ENCODE results near the gene IFNA16. TPM values are rescaled to one million over a fixed set of nuclear protein-coding genes. Genes with fewer than 3 reads are reported as not detected.
"Not testable (repeated sequence)": the region's sequence is repeated elsewhere in the genome, so short reads cannot be mapped to it uniquely, and the experiment has no call there.

The IFNA16 gene
- total RNA-seq, 1 donor from 2014 or later, result not detected

DNA sequence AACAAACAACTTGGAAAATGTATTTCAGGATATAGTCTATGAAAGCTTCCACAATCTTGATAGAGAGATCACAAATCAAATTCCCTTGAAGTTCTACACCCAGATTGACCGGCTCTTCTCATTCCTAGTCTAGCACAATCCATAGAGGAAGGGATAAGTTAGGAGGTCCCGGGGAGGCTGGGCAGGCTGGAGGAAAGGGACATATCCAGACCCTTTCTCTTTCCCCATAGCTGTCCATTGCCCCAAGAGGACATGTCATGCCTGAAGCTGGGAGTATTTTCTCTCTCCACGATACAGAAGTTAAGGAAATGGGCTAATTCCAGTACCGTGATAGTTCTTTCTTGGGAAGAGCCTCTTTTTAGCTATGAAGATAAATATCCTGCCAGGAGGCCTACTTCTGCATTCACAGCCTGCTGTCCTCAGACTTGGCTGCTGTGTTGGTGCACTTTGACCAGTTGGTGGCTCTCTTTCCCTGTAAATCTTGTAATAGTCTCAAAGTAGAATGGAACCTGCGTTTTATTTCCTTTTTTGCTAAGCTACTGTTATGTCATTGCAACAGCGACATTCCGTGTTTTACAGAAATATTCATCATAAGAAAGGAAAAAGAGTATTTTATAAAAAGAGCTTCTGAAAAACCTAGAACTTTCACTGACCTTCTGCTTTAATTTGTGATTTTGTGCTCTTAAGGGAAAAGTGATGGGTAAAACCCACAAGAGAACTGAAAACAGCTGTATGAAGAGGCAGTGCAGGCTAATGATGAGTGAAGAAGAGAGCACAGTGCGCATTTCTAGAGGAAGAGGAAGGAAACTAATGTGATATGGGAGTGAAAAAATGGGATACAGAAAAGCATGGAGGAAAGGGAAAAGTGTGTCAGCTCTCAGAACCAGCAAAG lies 18.6 kb upstream of the IFNA16 start:
- H3K27ac ChIP-seq (ENCODE audit: low read depth, low read length), result not testable (repeated sequence)

DNA sequence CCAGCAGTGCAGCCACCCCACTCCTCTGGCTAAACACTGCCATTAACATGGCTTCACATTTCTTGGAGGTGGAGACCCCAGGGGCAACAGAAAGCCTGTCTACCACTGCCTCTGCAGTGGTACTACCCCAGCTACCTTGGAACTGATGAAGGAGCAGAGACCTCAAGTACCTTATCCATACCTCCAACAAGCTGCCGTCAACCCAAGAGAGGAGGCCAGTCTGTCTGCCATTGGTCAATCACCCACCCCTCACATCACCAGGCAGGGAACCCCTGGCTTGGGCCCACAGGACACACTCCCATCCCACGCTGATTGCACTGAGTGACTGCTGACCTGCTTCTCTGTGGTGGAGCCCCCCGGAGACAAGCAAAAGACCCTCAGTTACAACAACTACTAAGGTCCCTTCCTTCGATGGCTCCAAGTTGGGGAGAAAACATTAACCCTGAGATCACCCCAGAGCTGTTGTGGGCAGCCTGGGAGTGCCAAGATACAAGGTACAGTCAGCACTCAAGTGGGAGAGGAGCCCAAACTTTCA lies 17.1 kb upstream of the IFNA16 start:
- no peaks in the 10 kb centered on the region for H3K4me1 ChIP-seq (ENCODE audit: control insufficient read depth in 3 of 3, insufficient read depth in 3 of 3, low read length in 3 of 3)
- H3K9ac ChIP-seq (ENCODE audit: low read depth in 1 of 3, low read length in 3 of 3), result no peak overlapping the region
- no peak overlapping the region for H3K27ac ChIP-seq (ENCODE audit: low read depth, low read length)
- H3K4me3 ChIP-seq (ENCODE audit: low read length in 3 of 3), result no peak overlapping the region
- H3K9me3 ChIP-seq (ENCODE audit: control insufficient read depth in 3 of 3, low read length in 3 of 3), result no peaks in the 10 kb centered on the region
- no peaks in the 10 kb centered on the region for H3K36me3 ChIP-seq (ENCODE audit: control insufficient read depth in 3 of 3, insufficient read depth in 3 of 3, low read length in 3 of 3)
- H3K27me3 ChIP-seq (ENCODE audit: control insufficient read depth in 3 of 3, insufficient read depth in 3 of 3, low read length in 3 of 3), result no peaks in the 10 kb centered on the region

More for the DNA sequence above, 18.6 kb upstream of the IFNA16 start:
- not testable (repeated sequence) for H3K9ac ChIP-seq (ENCODE audit: low read depth in 1 of 3, low read length in 3 of 3); H3K27me3 ChIP-seq (ENCODE audit: control insufficient read depth in 3 of 3, insufficient read depth in 3 of 3, low read length in 3 of 3); H3K9me3 ChIP-seq (ENCODE audit: control insufficient read depth in 3 of 3, low read length in 3 of 3); H3K36me3 ChIP-seq (ENCODE audit: control insufficient read depth in 3 of 3, insufficient read depth in 3 of 3, low read length in 3 of 3); H3K4me1 ChIP-seq (ENCODE audit: control insufficient read depth in 3 of 3, insufficient read depth in 3 of 3, low read length in 3 of 3); H3K4me3 ChIP-seq (ENCODE audit: low read length in 3 of 3)

DNA sequence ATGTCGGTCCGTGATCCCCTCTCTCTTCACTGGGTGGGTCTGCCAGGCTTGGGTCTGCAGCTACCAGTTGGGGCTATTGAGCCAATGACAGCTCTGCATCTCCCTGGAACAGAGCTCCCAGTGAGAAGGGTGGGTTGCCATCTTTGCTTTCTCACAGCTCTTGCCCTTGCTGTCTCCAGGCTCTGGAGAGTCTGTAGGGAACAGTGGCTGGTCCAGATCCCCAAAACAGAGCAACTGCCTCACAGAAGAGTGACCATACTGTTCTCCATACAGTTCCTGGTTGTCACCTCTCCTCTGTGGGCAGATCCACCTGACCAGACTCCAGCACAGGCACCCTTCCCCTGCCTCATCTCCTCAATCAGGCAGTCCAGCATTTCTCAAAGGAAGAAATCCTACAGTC lies 16.1 kb upstream of the IFNA16 start:
- no peak overlapping the region for H3K27ac ChIP-seq (ENCODE audit: low read depth, low read length)
- no peaks in the 10 kb centered on the region for H3K36me3 ChIP-seq (ENCODE audit: control insufficient read depth in 3 of 3, insufficient read depth in 3 of 3, low read length in 3 of 3)
- H3K9ac ChIP-seq (ENCODE audit: low read depth in 1 of 3, low read length in 3 of 3), result no peak overlapping the region
- H3K9me3 ChIP-seq (ENCODE audit: control insufficient read depth in 3 of 3, low read length in 3 of 3), result no peaks in the 10 kb centered on the region
- no peaks in the 10 kb centered on the region for H3K4me1 ChIP-seq (ENCODE audit: control insufficient read depth in 3 of 3, insufficient read depth in 3 of 3, low read length in 3 of 3)
- H3K27me3 ChIP-seq (ENCODE audit: control insufficient read depth in 3 of 3, insufficient read depth in 3 of 3, low read length in 3 of 3), result no peaks in the 10 kb centered on the region
- H3K4me3 ChIP-seq (ENCODE audit: low read length in 3 of 3), result no peak overlapping the region

DNA sequence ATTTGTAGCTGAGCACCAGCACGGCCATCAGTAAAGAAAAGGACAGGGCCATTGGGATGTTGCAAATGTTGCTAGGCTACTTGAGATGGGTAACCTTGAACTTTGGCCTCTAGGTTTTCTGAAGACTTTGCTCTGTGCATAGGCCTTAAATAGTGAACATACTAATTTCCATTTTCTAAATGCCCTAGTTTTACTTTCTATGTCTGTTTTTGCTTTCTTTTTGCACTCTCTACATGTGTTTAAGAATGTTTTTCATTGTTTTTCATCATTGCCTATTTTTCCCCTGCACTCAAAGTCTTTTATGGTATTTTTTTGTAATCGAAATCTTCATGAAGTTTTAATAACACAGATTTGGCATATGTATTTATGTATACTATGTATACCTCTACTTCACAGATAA lies 11.0 kb upstream of the IFNA16 start, which contains the start of gene IFNA17:
Gene IFNA17 (minus strand): TSS at position 101 of the 400 bp plus-strand sequence. CDS start 49 bp downstream, at position 52.
- no peak within 1 kb of the TSS for H3K9ac ChIP-seq (ENCODE audit: low read depth in 1 of 3, low read length in 3 of 3)

DNA sequence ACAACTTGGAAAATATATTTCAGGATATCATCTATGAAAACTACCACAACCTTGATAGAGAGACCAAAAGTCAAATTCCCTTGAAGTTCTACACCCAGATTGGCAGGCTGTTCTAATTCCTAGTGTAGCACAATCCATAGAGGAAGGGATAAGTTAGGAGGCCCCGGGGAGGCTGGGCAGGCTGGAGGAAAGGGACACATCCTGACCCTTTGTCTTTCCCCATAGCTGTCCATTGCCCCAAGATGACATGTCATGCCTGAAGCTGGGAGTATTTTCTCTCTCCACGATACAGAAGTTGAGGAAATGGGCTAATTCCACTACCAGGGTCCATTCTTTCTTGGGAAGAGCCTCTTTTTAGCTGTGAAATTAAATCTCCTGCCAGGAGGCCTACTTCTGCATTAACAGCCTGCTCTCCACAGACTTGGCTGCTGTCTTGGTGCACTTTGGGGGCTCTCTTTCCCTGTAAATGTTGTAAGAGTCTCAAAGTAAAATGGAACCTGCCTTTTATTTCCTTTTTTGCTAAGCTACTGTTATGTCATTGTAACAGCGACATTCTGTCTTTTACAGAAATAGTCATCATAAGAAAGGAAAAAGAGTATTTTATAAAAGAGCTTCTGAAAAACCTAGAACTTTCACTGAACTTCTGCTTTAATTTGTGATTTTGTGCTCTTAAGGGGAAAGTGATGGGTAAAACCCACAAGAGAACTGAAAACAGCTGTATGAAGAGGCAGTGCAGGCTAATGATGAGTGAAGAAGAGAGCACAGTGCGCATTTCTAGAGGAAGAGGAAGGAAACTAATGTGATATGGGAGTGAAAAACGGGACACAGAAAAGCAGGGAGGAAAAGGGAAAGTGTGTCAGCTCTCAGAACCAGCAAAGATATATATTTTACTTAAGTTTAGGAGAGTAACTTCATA lies 3.4 kb downstream of the IFNA16 start:
- H3K4me1 ChIP-seq (ENCODE audit: control insufficient read depth in 3 of 3, insufficient read depth in 3 of 3, low read length in 3 of 3); H3K36me3 ChIP-seq (ENCODE audit: control insufficient read depth in 3 of 3, insufficient read depth in 3 of 3, low read length in 3 of 3); H3K4me3 ChIP-seq (ENCODE audit: low read length in 3 of 3); H3K9ac ChIP-seq (ENCODE audit: low read depth in 1 of 3, low read length in 3 of 3); H3K27ac ChIP-seq (ENCODE audit: low read depth, low read length); H3K27me3 ChIP-seq (ENCODE audit: control insufficient read depth in 3 of 3, insufficient read depth in 3 of 3, low read length in 3 of 3); H3K9me3 ChIP-seq (ENCODE audit: control insufficient read depth in 3 of 3, low read length in 3 of 3): not testable (repeated sequence)

More for the DNA sequence above, 11.0 kb upstream of the IFNA16 start, which contains the start of gene IFNA17:
- no peaks in the 10 kb centered on the region for H3K9me3 ChIP-seq (ENCODE audit: control insufficient read depth in 3 of 3, low read length in 3 of 3)
- H3K27ac ChIP-seq (ENCODE audit: low read depth, low read length), result no peak within 1 kb of the TSS
- H3K4me3 ChIP-seq (ENCODE audit: low read length in 3 of 3), result no peak within 1 kb of the TSS
- no peaks in the 10 kb centered on the region for H3K4me1 ChIP-seq (ENCODE audit: control insufficient read depth in 3 of 3, insufficient read depth in 3 of 3, low read length in 3 of 3)
- H3K27me3 ChIP-seq (ENCODE audit: control insufficient read depth in 3 of 3, insufficient read depth in 3 of 3, low read length in 3 of 3), result no peaks in the 10 kb centered on the region
- no peaks in the 10 kb centered on the region for H3K36me3 ChIP-seq (ENCODE audit: control insufficient read depth in 3 of 3, insufficient read depth in 3 of 3, low read length in 3 of 3)

DNA sequence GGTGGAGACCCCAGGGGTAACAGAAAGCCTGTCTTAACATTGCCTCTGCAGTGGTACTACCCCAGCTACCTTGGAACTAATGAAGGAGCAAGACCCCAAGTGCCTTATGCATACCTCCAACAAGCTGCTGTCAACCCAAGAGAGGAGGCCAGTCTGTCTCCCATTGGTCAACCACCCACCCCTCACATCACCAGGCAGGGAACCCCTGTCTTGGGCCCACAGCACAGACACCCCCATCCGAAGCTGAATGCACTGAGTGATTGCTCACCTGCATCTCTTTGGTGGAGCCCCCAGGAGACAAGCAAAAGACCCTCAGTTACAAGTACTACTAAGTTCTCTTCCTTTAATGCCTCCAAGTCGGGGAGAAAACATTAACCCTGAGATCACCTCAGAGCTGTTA lies 5.0 kb downstream of the IFNA16 start:
- not testable (repeated sequence) for H3K27ac ChIP-seq (ENCODE audit: low read depth, low read length); H3K9me3 ChIP-seq (ENCODE audit: control insufficient read depth in 3 of 3, low read length in 3 of 3); H3K4me1 ChIP-seq (ENCODE audit: control insufficient read depth in 3 of 3, insufficient read depth in 3 of 3, low read length in 3 of 3); H3K4me3 ChIP-seq (ENCODE audit: low read length in 3 of 3); H3K36me3 ChIP-seq (ENCODE audit: control insufficient read depth in 3 of 3, insufficient read depth in 3 of 3, low read length in 3 of 3); H3K9ac ChIP-seq (ENCODE audit: low read depth in 1 of 3, low read length in 3 of 3); H3K27me3 ChIP-seq (ENCODE audit: control insufficient read depth in 3 of 3, insufficient read depth in 3 of 3, low read length in 3 of 3)

DNA sequence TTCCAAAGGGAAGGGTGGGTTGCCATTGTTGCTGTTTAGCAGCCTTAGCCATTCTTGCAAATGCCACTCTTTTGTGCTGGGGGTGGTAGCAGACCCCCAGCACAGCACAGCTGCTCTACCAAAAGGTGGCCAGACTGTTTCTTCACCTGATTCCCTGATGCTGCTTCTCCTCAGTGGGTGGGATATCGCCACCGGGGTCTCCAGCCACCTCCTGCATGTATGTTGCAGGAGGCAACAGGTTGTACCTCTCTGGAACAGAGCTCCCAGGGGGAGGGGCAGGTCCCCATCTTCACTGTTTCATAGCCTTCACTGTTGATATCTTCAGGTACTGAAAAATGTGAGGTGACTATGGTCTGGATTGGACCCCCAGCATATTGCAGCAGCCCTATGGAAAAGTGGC lies 6.3 kb downstream of the IFNA16 start:
- H3K9me3 ChIP-seq (ENCODE audit: control insufficient read depth in 3 of 3, low read length in 3 of 3); H3K9ac ChIP-seq (ENCODE audit: low read depth in 1 of 3, low read length in 3 of 3); H3K36me3 ChIP-seq (ENCODE audit: control insufficient read depth in 3 of 3, insufficient read depth in 3 of 3, low read length in 3 of 3); H3K4me1 ChIP-seq (ENCODE audit: control insufficient read depth in 3 of 3, insufficient read depth in 3 of 3, low read length in 3 of 3); H3K27me3 ChIP-seq (ENCODE audit: control insufficient read depth in 3 of 3, insufficient read depth in 3 of 3, low read length in 3 of 3); H3K27ac ChIP-seq (ENCODE audit: low read depth, low read length); H3K4me3 ChIP-seq (ENCODE audit: low read length in 3 of 3): not testable (repeated sequence)

DNA sequence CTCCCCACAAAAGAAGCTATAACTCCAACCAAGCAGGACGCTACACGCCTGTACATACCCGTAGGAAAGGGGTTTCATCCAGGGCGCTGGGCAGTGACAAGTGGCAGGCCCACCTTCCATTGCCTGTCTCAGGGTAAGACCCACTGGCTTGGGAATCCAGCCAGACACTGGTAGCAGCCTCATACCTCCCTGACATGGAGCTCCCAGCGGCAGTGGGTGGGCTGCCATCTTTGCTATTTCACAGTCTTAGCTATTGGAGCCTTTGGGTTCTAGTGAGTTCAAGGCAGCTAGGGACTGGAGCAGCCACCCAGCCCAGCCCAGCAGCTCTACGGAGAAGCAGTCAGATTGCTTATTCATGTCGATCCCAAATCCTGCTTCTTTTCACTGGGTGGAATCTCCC lies 6.8 kb downstream of the IFNA16 start:
- Histone ChIP-seq H3K9ac (ENCODE audit: low read depth in 1 of 3, low read length in 3 of 3) (no peak overlapping the region), H3K9me3 (ENCODE audit: control insufficient read depth in 3 of 3, low read length in 3 of 3) (no peaks in the 10 kb centered on the region), H3K4me1 (ENCODE audit: control insufficient read depth in 3 of 3, insufficient read depth in 3 of 3, low read length in 3 of 3) (no peaks in the 10 kb centered on the region), H3K27ac (ENCODE audit: low read depth, low read length) (no peak overlapping the region), H3K27me3 (ENCODE audit: control insufficient read depth in 3 of 3, insufficient read depth in 3 of 3, low read length in 3 of 3) (no peaks in the 10 kb centered on the region), H3K4me3 (ENCODE audit: low read length in 3 of 3) (no peak overlapping the region), H3K36me3 (ENCODE audit: control insufficient read depth in 3 of 3, insufficient read depth in 3 of 3, low read length in 3 of 3) (no peaks in the 10 kb centered on the region)

DNA sequence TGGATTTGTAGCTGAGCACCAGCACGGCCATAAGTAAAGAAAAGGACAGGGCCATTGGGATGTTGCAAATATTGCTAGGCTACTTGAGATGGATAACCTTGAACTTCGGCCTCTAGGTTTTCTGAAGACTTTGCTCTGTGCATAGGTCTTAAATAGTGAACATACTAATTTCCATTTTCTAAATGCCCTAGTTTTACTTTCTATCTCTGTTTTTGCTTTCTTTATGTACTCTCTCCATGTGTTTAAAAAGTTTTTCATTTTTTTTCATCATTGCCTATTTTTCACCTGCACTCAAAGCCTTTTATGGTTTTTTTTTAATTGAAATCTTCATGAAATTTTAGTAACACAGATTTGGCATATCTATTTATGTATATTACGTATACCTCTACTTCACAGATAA lies 10.1 kb downstream of the IFNA16 start, which contains the start of gene IFNA10:
Gene IFNA10 (minus strand): TSS at position 101 of the 400 bp plus-strand sequence. CDS start 46 bp downstream, at position 55.
- H3K27me3 ChIP-seq (ENCODE audit: control insufficient read depth in 3 of 3, insufficient read depth in 3 of 3, low read length in 3 of 3); H3K9ac ChIP-seq (ENCODE audit: low read depth in 1 of 3, low read length in 3 of 3); H3K27ac ChIP-seq (ENCODE audit: low read depth, low read length); H3K9me3 ChIP-seq (ENCODE audit: control insufficient read depth in 3 of 3, low read length in 3 of 3); H3K36me3 ChIP-seq (ENCODE audit: control insufficient read depth in 3 of 3, insufficient read depth in 3 of 3, low read length in 3 of 3); H3K4me3 ChIP-seq (ENCODE audit: low read length in 3 of 3); H3K4me1 ChIP-seq (ENCODE audit: control insufficient read depth in 3 of 3, insufficient read depth in 3 of 3, low read length in 3 of 3): not testable (repeated sequence)
